SK-N-SH treated with all-trans-retinoic acid at 6 μM for 48 hours (cell line): ENCODE results near the gene PKD2L2.

Source experiments
- ATAC-seq: fragments of 200-7000 bp; cut with Tn5 transposase; 3 replicates; pipeline ENCODE4 v1.9.1; 2020; ENCODE audit warnings: mild to moderate bottlenecking, moderate library complexity
- ARNTL ChIP-seq: fragments of 450-650 bp; formaldehyde crosslinking; IDR thresholded peaks from 2 replicates; pipeline ENCODE4 v1.5.0; 2020; ENCODE audit warnings: low read depth, mild to moderate bottlenecking, moderate library complexity, borderline replicate concordance
- BACH2 ChIP-seq: fragments of 250-450 bp; sonication (Bioruptor Pico); IDR thresholded peaks from 2 replicates; pipeline ENCODE4 v1.9.0; 2021; ENCODE audit warnings: mild to moderate bottlenecking, borderline replicate concordance
- CSDC2 ChIP-seq: fragments of 250-450 bp; sonication (Bioruptor Pico); IDR thresholded peaks from 2 replicates; pipeline ENCODE4 v1.5.0; 2020; ENCODE audit warnings: mild to moderate bottlenecking, moderate library complexity
- ESRRG ChIP-seq: fragments of 250-450 bp; sonication (Bioruptor Pico); IDR thresholded peaks from 2 replicates; pipeline ENCODE4 v1.6.1; 2021; ENCODE audit warnings: mild to moderate bottlenecking
- ISL1 ChIP-seq: fragments of 250-450 bp; sonication (Bioruptor Pico); IDR thresholded peaks from 2 replicates; pipeline ENCODE4 v2.1.2; 2022; ENCODE audit warnings: mild to moderate bottlenecking, moderate library complexity
- OSR1 ChIP-seq: fragments of 250-450 bp; sonication (Bioruptor Pico); IDR thresholded peaks from 2 replicates; pipeline ENCODE4 v1.8.0; 2022; ENCODE audit warnings: moderate library complexity, mild to moderate bottlenecking, inconsistent platforms
- PPARA ChIP-seq: fragments of 250-450 bp; sonication (Bioruptor Pico); IDR thresholded peaks from 2 replicates; pipeline ENCODE4 v1.5.0; 2020; ENCODE audit warnings: mild to moderate bottlenecking, borderline replicate concordance
- RARB ChIP-seq: fragments of 250-450 bp; sonication (Bioruptor Pico); IDR thresholded peaks from 2 replicates; pipeline ENCODE4 v1.8.0; 2021; ENCODE audit warnings: mild to moderate bottlenecking, moderate library complexity
- SNAI2 ChIP-seq: fragments of 250-450 bp; sonication (Bioruptor Pico); IDR thresholded peaks from 2 replicates; pipeline ENCODE4 v1.5.0; 2020; ENCODE audit warnings: mild to moderate bottlenecking, moderate library complexity
- TCF4 ChIP-seq: fragments of 250-450 bp; sonication (Bioruptor Pico); IDR thresholded peaks from 2 replicates; pipeline ENCODE4 v1.8.0; 2021; ENCODE audit warnings: mild to moderate bottlenecking, moderate library complexity, borderline replicate concordance
- TOX ChIP-seq: fragments of 250-450 bp; sonication (Bioruptor Pico); IDR thresholded peaks from 2 replicates; pipeline ENCODE4 v1.8.0; 2021; ENCODE audit warnings: mild to moderate bottlenecking, moderate library complexity, borderline replicate concordance
- ZC3H10 ChIP-seq: fragments of 250-450 bp; sonication (Bioruptor Pico); IDR thresholded peaks from 2 replicates; pipeline ENCODE4 v1.5.1; 2021; ENCODE audit warnings: mild to moderate bottlenecking, moderate library complexity
- ZFP30 ChIP-seq: fragments of 450-650 bp; formaldehyde crosslinking; IDR thresholded peaks from 2 replicates; pipeline ENCODE4 v1.5.0; 2022; ENCODE audit warnings: mild to moderate bottlenecking, moderate library complexity
- ZNF565 ChIP-seq: fragments of 450-650 bp; formaldehyde crosslinking; conservative IDR thresholded peaks from 2 replicates; pipeline ENCODE4 v1.5.0; 2020; ENCODE audit warnings: low read depth, mild to moderate bottlenecking, moderate library complexity
- ZNF70 ChIP-seq: fragments of 450-650 bp; formaldehyde crosslinking; IDR thresholded peaks from 2 replicates; pipeline ENCODE4 v1.5.0; 2020; ENCODE audit warnings: mild to moderate bottlenecking, moderate library complexity
- ZNF8 ChIP-seq: fragments of 450-650 bp; formaldehyde crosslinking; IDR thresholded peaks from 2 replicates; pipeline ENCODE4 v1.5.0; 2020; ENCODE audit warnings: mild to moderate bottlenecking, moderate library complexity
- TF ChIP-seq, protein P1 (sequence below): fragments of 250-450 bp; sonication (Bioruptor Pico); IDR thresholded peaks from 2 replicates; pipeline ENCODE4 v1.5.0; 2020; ENCODE audit warnings: mild to moderate bottlenecking, moderate library complexity
- TF ChIP-seq, protein P2 (sequence below): fragments of 250-450 bp; sonication (Bioruptor Pico); IDR thresholded peaks from 2 replicates; pipeline ENCODE4 v1.8.0; 2020; ENCODE audit warnings: mild to moderate bottlenecking, moderate library complexity, borderline replicate concordance
- TF ChIP-seq, protein P3 (sequence below): fragments of 250-450 bp; sonication (Bioruptor Pico); IDR thresholded peaks from 2 replicates; pipeline ENCODE4 v1.8.0; 2021; ENCODE audit warnings: low read depth, mild to moderate bottlenecking, moderate library complexity, borderline replicate concordance
- TF ChIP-seq, protein P4 (sequence below): fragments of 250-450 bp; sonication (Bioruptor Pico); IDR thresholded peaks from 2 replicates; pipeline ENCODE4 v1.5.1; 2021; ENCODE audit warnings: mild to moderate bottlenecking, moderate library complexity

PKD2L2 gene

DNA sequence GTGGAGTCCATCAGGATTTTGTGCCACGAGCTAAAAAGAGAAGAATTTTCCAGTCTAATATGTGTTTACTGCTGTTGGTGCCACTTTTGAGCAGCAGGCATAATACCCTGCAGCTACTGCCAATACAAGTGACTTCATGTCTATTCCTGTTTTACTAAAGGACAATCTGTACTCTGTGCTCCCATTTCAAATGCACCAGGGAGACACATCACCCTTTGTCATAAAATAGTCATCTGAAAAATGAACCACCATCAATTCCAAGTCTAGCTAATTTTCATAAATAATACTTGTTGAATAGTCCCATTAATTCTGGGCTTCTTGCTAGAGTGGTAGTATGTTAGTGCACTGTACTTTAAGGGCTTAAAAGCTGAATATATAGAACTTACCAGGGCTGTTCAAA lies 8.9 kb upstream of the PKD2L2 start (continued):
- TF ChIP-seq, protein P1, sequence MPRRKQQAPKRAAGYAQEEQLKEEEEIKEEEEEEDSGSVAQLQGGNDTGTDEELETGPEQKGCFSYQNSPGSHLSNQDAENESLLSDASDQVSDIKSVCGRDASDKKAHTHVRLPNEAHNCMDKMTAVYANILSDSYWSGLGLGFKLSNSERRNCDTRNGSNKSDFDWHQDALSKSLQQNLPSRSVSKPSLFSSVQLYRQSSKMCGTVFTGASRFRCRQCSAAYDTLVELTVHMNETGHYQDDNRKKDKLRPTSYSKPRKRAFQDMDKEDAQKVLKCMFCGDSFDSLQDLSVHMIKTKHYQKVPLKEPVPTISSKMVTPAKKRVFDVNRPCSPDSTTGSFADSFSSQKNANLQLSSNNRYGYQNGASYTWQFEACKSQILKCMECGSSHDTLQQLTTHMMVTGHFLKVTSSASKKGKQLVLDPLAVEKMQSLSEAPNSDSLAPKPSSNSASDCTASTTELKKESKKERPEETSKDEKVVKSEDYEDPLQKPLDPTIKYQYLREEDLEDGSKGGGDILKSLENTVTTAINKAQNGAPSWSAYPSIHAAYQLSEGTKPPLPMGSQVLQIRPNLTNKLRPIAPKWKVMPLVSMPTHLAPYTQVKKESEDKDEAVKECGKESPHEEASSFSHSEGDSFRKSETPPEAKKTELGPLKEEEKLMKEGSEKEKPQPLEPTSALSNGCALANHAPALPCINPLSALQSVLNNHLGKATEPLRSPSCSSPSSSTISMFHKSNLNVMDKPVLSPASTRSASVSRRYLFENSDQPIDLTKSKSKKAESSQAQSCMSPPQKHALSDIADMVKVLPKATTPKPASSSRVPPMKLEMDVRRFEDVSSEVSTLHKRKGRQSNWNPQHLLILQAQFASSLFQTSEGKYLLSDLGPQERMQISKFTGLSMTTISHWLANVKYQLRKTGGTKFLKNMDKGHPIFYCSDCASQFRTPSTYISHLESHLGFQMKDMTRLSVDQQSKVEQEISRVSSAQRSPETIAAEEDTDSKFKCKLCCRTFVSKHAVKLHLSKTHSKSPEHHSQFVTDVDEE (CRISPR knock-in tag), result no peak
- TF ChIP-seq ISL1 (no peak), CSDC2 (CRISPR knock-in tag) (no peak), PPARA (CRISPR knock-in tag) (no peak), BACH2 (CRISPR knock-in tag) (no peak)

- ATAC-seq, result peak; percentile 9; the same call in 1 of the 3 replicates
- TF ChIP-seq, protein P2, sequence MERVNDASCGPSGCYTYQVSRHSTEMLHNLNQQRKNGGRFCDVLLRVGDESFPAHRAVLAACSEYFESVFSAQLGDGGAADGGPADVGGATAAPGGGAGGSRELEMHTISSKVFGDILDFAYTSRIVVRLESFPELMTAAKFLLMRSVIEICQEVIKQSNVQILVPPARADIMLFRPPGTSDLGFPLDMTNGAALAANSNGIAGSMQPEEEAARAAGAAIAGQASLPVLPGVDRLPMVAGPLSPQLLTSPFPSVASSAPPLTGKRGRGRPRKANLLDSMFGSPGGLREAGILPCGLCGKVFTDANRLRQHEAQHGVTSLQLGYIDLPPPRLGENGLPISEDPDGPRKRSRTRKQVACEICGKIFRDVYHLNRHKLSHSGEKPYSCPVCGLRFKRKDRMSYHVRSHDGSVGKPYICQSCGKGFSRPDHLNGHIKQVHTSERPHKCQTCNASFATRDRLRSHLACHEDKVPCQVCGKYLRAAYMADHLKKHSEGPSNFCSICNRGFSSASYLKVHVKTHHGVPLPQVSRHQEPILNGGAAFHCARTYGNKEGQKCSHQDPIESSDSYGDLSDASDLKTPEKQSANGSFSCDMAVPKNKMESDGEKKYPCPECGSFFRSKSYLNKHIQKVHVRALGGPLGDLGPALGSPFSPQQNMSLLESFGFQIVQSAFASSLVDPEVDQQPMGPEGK (CRISPR knock-in tag), result no peak
- TF ChIP-seq ZFP30 (CRISPR knock-in tag), result no peak
- no peak for TF ChIP-seq OSR1
- TF ChIP-seq, protein P1 (CRISPR knock-in tag), result no peak
- no peak for TF ChIP-seq ZNF8 (CRISPR knock-in tag)
- TF ChIP-seq, protein P3, sequence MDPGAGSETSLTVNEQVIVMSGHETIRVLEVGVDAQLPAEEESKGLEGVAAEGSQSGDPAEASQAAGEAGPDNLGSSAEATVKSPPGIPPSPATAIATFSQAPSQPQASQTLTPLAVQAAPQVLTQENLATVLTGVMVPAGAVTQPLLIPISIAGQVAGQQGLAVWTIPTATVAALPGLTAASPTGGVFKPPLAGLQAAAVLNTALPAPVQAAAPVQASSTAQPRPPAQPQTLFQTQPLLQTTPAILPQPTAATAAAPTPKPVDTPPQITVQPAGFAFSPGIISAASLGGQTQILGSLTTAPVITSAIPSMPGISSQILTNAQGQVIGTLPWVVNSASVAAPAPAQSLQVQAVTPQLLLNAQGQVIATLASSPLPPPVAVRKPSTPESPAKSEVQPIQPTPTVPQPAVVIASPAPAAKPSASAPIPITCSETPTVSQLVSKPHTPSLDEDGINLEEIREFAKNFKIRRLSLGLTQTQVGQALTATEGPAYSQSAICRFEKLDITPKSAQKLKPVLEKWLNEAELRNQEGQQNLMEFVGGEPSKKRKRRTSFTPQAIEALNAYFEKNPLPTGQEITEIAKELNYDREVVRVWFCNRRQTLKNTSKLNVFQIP (CRISPR knock-in tag), result no peak
- TF ChIP-seq ESRRG (CRISPR knock-in tag), result no peak
- TF ChIP-seq BACH2 (CRISPR knock-in tag), result no peak
- TF ChIP-seq, all 23 proteins: peak for 0
These were observed 1.4 kb upstream of the PKD2L2 start for GRCh38 chr5:137887831-137888230.

DNA sequence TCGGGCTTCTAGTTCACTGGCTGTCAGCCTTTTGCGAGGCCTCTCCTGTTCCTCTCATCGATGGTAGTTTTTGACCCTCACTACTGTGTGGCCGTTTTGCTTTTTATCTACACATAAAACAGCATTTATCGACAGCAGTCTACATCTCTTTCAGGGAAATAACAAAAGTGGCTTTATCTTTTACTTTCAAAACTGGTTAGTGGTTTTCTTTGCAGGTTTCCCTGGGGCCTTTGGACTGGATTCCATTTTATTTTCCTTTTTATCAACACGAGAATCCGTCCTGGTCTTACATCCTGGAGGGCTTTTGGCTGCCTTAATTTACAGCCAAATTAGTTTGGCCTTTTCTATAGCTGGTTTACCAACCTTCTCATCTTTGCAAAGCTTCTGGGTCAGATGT lies 793 bp upstream of the PKD2L2 start:
- no peak for TF ChIP-seq ZNF8 (CRISPR knock-in tag)
- TF ChIP-seq, protein P4, sequence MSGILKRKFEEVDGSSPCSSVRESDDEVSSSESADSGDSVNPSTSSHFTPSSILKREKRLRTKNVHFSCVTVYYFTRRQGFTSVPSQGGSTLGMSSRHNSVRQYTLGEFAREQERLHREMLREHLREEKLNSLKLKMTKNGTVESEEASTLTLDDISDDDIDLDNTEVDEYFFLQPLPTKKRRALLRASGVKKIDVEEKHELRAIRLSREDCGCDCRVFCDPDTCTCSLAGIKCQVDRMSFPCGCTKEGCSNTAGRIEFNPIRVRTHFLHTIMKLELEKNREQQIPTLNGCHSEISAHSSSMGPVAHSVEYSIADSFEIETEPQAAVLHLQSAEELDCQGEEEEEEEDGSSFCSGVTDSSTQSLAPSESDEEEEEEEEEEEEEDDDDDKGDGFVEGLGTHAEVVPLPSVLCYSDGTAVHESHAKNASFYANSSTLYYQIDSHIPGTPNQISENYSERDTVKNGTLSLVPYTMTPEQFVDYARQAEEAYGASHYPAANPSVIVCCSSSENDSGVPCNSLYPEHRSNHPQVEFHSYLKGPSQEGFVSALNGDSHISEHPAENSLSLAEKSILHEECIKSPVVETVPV, result no peak
- no peak for TF ChIP-seq TCF4 (CRISPR knock-in tag)
- TF ChIP-seq ZC3H10 (CRISPR knock-in tag), result no peak
- TF ChIP-seq ARNTL (CRISPR knock-in tag), result no peak
- TF ChIP-seq ESRRG (CRISPR knock-in tag), result no peak
- TF ChIP-seq, protein P3 (CRISPR knock-in tag), result no peak
- no peak for TF ChIP-seq TOX (CRISPR knock-in tag)
- TF ChIP-seq RARB (CRISPR knock-in tag), result no peak
- TF ChIP-seq BACH2 (CRISPR knock-in tag), result no peak
- no peak for TF ChIP-seq ZNF70 (CRISPR knock-in tag)
- TF ChIP-seq ZNF565 (CRISPR knock-in tag), result no peak
- no peak for TF ChIP-seq ZFP30 (CRISPR knock-in tag)
- TF ChIP-seq, protein P1 (CRISPR knock-in tag), result no peak
- no peak for TF ChIP-seq OSR1
- no peak for TF ChIP-seq SNAI2
- TF ChIP-seq ISL1, result no peak
- TF ChIP-seq, all 23 proteins: peak for 0
- peak; percentile 41 for ATAC-seq
